Measurements from ENCODE around the gene GPR21.

The GPR21 gene

GRCh38 chr9:123008909-123009308 lies 24.6 kb upstream of the GPR21 start:
- Histone ChIP-seq H3K36me3 (ENCODE audit: control insufficient read depth, insufficient read depth, low read length) (no peaks in the 10 kb centered on the region), H3K27me3 (ENCODE audit: control insufficient read depth, insufficient read depth, low read length) (no peaks in the 10 kb centered on the region), H3K4me3 (ENCODE audit: low read length) (no peak overlapping the region), H3K9ac (ENCODE audit: low read length) (no peak overlapping the region), H3K4me1 (ENCODE audit: control insufficient read depth, insufficient read depth, low read length) (no peaks in the 10 kb centered on the region), H3K9me3 (ENCODE audit: control insufficient read depth, low read length) (no peaks in the 10 kb centered on the region)

GRCh38 chr9:123011380-123011779 lies 22.1 kb upstream of the GPR21 start:
- H3K27me3 ChIP-seq (ENCODE audit: control insufficient read depth, insufficient read depth, low read length) = no peaks in the 10 kb centered on the region
- H3K4me3 ChIP-seq (ENCODE audit: low read length) = no peak overlapping the region
- no peaks in the 10 kb centered on the region for H3K9me3 ChIP-seq (ENCODE audit: control insufficient read depth, low read length)
- no peaks in the 10 kb centered on the region for H3K4me1 ChIP-seq (ENCODE audit: control insufficient read depth, insufficient read depth, low read length)
- H3K36me3 ChIP-seq (ENCODE audit: control insufficient read depth, insufficient read depth, low read length) = no peaks in the 10 kb centered on the region
- H3K9ac ChIP-seq (ENCODE audit: low read length) = no peak overlapping the region

GRCh38 chr9:123011878-123012528 lies 21.5 kb upstream of the GPR21 start:
- H3K9me3 ChIP-seq (ENCODE audit: control insufficient read depth, low read length) = no peaks in the 10 kb centered on the region
- H3K36me3 ChIP-seq (ENCODE audit: control insufficient read depth, insufficient read depth, low read length) = no peaks in the 10 kb centered on the region
- H3K27me3 ChIP-seq (ENCODE audit: control insufficient read depth, insufficient read depth, low read length) = no peaks in the 10 kb centered on the region
- no peaks in the 10 kb centered on the region for H3K4me1 ChIP-seq (ENCODE audit: control insufficient read depth, insufficient read depth, low read length)
- no peak overlapping the region for H3K9ac ChIP-seq (ENCODE audit: low read length)
- H3K4me3 ChIP-seq (ENCODE audit: low read length) = no peak overlapping the region

GRCh38 chr9:123016631-123017030 lies 16.8 kb upstream of the GPR21 start:
- H3K4me3 ChIP-seq (ENCODE audit: low read length) = no peak overlapping the region
- H3K9ac ChIP-seq (ENCODE audit: low read length) = no peak overlapping the region
- H3K9me3 ChIP-seq (ENCODE audit: control insufficient read depth, low read length) = no peaks in the 10 kb centered on the region
- H3K36me3 ChIP-seq (ENCODE audit: control insufficient read depth, insufficient read depth, low read length) = no peaks in the 10 kb centered on the region
- no peaks in the 10 kb centered on the region for H3K4me1 ChIP-seq (ENCODE audit: control insufficient read depth, insufficient read depth, low read length)
- no peaks in the 10 kb centered on the region for H3K27me3 ChIP-seq (ENCODE audit: control insufficient read depth, insufficient read depth, low read length)

GRCh38 chr9:123020796-123021195 lies 12.7 kb upstream of the GPR21 start:
- Histone ChIP-seq H3K9ac (ENCODE audit: low read length) (no peak overlapping the region), H3K36me3 (ENCODE audit: control insufficient read depth, insufficient read depth, low read length) (no peaks in the 10 kb centered on the region), H3K4me3 (ENCODE audit: low read length) (no peak overlapping the region), H3K4me1 (ENCODE audit: control insufficient read depth, insufficient read depth, low read length) (no peaks in the 10 kb centered on the region), H3K9me3 (ENCODE audit: control insufficient read depth, low read length) (no peaks in the 10 kb centered on the region), H3K27me3 (ENCODE audit: control insufficient read depth, insufficient read depth, low read length) (no peaks in the 10 kb centered on the region)

GRCh38 chr9:123026425-123026824 lies 7.0 kb upstream of the GPR21 start:
- H3K27me3 ChIP-seq (ENCODE audit: control insufficient read depth, insufficient read depth, low read length) = no peaks in the 10 kb centered on the region
- no peak overlapping the region for H3K4me3 ChIP-seq (ENCODE audit: low read length)
- no peaks in the 10 kb centered on the region for H3K36me3 ChIP-seq (ENCODE audit: control insufficient read depth, insufficient read depth, low read length)
- H3K9me3 ChIP-seq (ENCODE audit: control insufficient read depth, low read length) = no peaks in the 10 kb centered on the region
- no peak overlapping the region for H3K9ac ChIP-seq (ENCODE audit: low read length)
- no peaks in the 10 kb centered on the region for H3K4me1 ChIP-seq (ENCODE audit: control insufficient read depth, insufficient read depth, low read length)

GRCh38 chr9:123027517-123027916 lies 6.0 kb upstream of the GPR21 start:
- Histone ChIP-seq H3K9ac (ENCODE audit: low read length) (no peak overlapping the region), H3K27me3 (ENCODE audit: control insufficient read depth, insufficient read depth, low read length) (no peaks in the 10 kb centered on the region), H3K36me3 (ENCODE audit: control insufficient read depth, insufficient read depth, low read length) (no peaks in the 10 kb centered on the region), H3K4me3 (ENCODE audit: low read length) (no peak overlapping the region), H3K9me3 (ENCODE audit: control insufficient read depth, low read length) (no peaks in the 10 kb centered on the region), H3K4me1 (ENCODE audit: control insufficient read depth, insufficient read depth, low read length) (no peaks in the 10 kb centered on the region)

GRCh38 chr9:123028136-123028535 lies 5.3 kb upstream of the GPR21 start:
- Histone ChIP-seq H3K4me1 (ENCODE audit: control insufficient read depth, insufficient read depth, low read length) (no peaks in the 10 kb centered on the region), H3K36me3 (ENCODE audit: control insufficient read depth, insufficient read depth, low read length) (no peaks in the 10 kb centered on the region), H3K27me3 (ENCODE audit: control insufficient read depth, insufficient read depth, low read length) (no peaks in the 10 kb centered on the region), H3K9me3 (ENCODE audit: control insufficient read depth, low read length) (no peaks in the 10 kb centered on the region), H3K9ac (ENCODE audit: low read length) (no peak overlapping the region), H3K4me3 (ENCODE audit: low read length) (no peak overlapping the region)

- Histone ChIP-seq H3K36me3 (ENCODE audit: control insufficient read depth, insufficient read depth, low read length) (no peaks in the 10 kb centered on the region), H3K27me3 (ENCODE audit: control insufficient read depth, insufficient read depth, low read length) (no peaks in the 10 kb centered on the region), H3K4me1 (ENCODE audit: control insufficient read depth, insufficient read depth, low read length) (no peaks in the 10 kb centered on the region), H3K9ac (ENCODE audit: low read length) (no peak overlapping the region), H3K4me3 (ENCODE audit: low read length) (no peak overlapping the region), H3K9me3 (ENCODE audit: control insufficient read depth, low read length) (no peaks in the 10 kb centered on the region)
Observed at GRCh38 chr9:123028973-123029372, 4.5 kb upstream of the GPR21 start.

- H3K4me1 ChIP-seq (ENCODE audit: control insufficient read depth, insufficient read depth, low read length) = no peaks in the 10 kb centered on the region
- no peak overlapping the region for H3K9ac ChIP-seq (ENCODE audit: low read length)
- H3K36me3 ChIP-seq (ENCODE audit: control insufficient read depth, insufficient read depth, low read length) = no peaks in the 10 kb centered on the region
- H3K9me3 ChIP-seq (ENCODE audit: control insufficient read depth, low read length) = no peaks in the 10 kb centered on the region
- no peaks in the 10 kb centered on the region for H3K27me3 ChIP-seq (ENCODE audit: control insufficient read depth, insufficient read depth, low read length)
- H3K4me3 ChIP-seq (ENCODE audit: low read length) = no peak overlapping the region
Observed at GRCh38 chr9:123031963-123032362, 1.5 kb upstream of the GPR21 start.

GRCh38 chr9:123033864-123034601 lies 566 bp downstream of the GPR21 start:
- H3K9me3 ChIP-seq (ENCODE audit: control insufficient read depth, low read length) = no peaks in the 10 kb centered on the region
- H3K36me3 ChIP-seq (ENCODE audit: control insufficient read depth, insufficient read depth, low read length) = no peaks in the 10 kb centered on the region
- no peaks in the 10 kb centered on the region for H3K4me1 ChIP-seq (ENCODE audit: control insufficient read depth, insufficient read depth, low read length)
- no peaks in the 10 kb centered on the region for H3K27me3 ChIP-seq (ENCODE audit: control insufficient read depth, insufficient read depth, low read length)
- H3K4me3 ChIP-seq (ENCODE audit: low read length) = no peak overlapping the region
- H3K9ac ChIP-seq (ENCODE audit: low read length) = no peak overlapping the region

- H3K4me1 ChIP-seq (ENCODE audit: control insufficient read depth, insufficient read depth, low read length) = no peaks in the 10 kb centered on the region
- H3K36me3 ChIP-seq (ENCODE audit: control insufficient read depth, insufficient read depth, low read length) = no peaks in the 10 kb centered on the region
- H3K9me3 ChIP-seq (ENCODE audit: control insufficient read depth, low read length) = no peaks in the 10 kb centered on the region
- H3K27me3 ChIP-seq (ENCODE audit: control insufficient read depth, insufficient read depth, low read length) = no peaks in the 10 kb centered on the region
- H3K9ac ChIP-seq (ENCODE audit: low read length) = no peak overlapping the region
- no peak overlapping the region for H3K4me3 ChIP-seq (ENCODE audit: low read length)
Observed at GRCh38 chr9:123034881-123035510, 1.5 kb downstream of the GPR21 start.

Measured in mucosa of stomach (tissue), 1 donor.